Caco-2 (cell line): ENCODE data around the gene SLC4A7. TPM values are rescaled to one million over a fixed set of nuclear protein-coding genes. Genes with fewer than 3 reads are reported as not detected.

Experiments
- BruUV-seq: library from RNA; stranded (reverse); fragments of 400-500 nt; replicated peaks from 2 replicates; lab custom pipeline; 2021; lab: Mats Ljungman, UMichigan
- CTCF ChIA-PET: fragments of 300-600 bp; sonication (Branson Sonifier 250); formaldehyde crosslinking; loops from one replicate; lab custom pipeline; 2022; ENCODE audit warnings: antibody characterized with exemption; lab: Charles Lee
- POLR2A ChIA-PET: fragments of 300-600 bp; sonication (Branson Sonifier 250); formaldehyde crosslinking; loops from one replicate; lab custom pipeline; 2022; ENCODE audit warnings: antibody characterized with exemption; lab: Charles Lee
- DNase-seq, 2 experiments: peaks; one replicate each; pipeline versions ENCODE4 v3.0.0 to v3.0.0-alpha.2; 2020 to 2022
- H3K27me3 ChIP-seq: replicated peaks from 2 replicates; pipeline ENCODE4 v1.6.0; 2011; ENCODE audit warnings: low read length; ENCODE audit not compliant: control insufficient read depth, insufficient read depth
- H3K36me3 ChIP-seq: 2 replicates; pipeline ENCODE4 v1.5.1; 2011; ENCODE audit warnings: low read length; ENCODE audit not compliant: control insufficient read depth, insufficient read depth
- H3K4me1 ChIP-seq: fragments of 250-450 bp; sonication (Bioruptor Pico); 2 replicates; pipeline ENCODE4 v1.5.1; 2020; ENCODE audit warnings: mild to moderate bottlenecking
- H3K4me3 ChIP-seq: 2 replicates; pipeline ENCODE4 v1.5.1; 2011; ENCODE audit warnings: low read depth, mild to moderate bottlenecking, control low read depth, low read length
- H3K9me3 ChIP-seq: fragments of 250-450 bp; sonication (Bioruptor Pico); 2 replicates; pipeline ENCODE4 v1.5.1; 2020; ENCODE audit warnings: mild to moderate bottlenecking, moderate library complexity
- H3K27ac Mint-ChIP-seq: one replicate; pipeline ENCODE4 v1.8.0; 2022; ENCODE audit warnings: mixed read lengths; ENCODE audit not compliant: unreplicated experiment
- H3K27me3 Mint-ChIP-seq: one replicate; pipeline ENCODE4 v1.8.0; 2022; ENCODE audit warnings: mixed read lengths; ENCODE audit not compliant: insufficient read depth, unreplicated experiment
- H3K36me3 Mint-ChIP-seq: one replicate; pipeline ENCODE4 v1.8.0; 2022; ENCODE audit warnings: mild to moderate bottlenecking, mixed read lengths; ENCODE audit not compliant: insufficient read depth, unreplicated experiment
- H3K4me1 Mint-ChIP-seq: one replicate; pipeline ENCODE4 v1.8.0; 2022; ENCODE audit warnings: low read depth, mixed read lengths; ENCODE audit not compliant: unreplicated experiment
- H3K4me3 Mint-ChIP-seq: one replicate; pipeline ENCODE4 v1.8.0; 2022; ENCODE audit warnings: mild to moderate bottlenecking, moderate library complexity, mixed read lengths; ENCODE audit not compliant: unreplicated experiment
- H3K9me3 Mint-ChIP-seq: one replicate; pipeline ENCODE4 v1.8.0; 2022; ENCODE audit warnings: mixed read lengths; ENCODE audit not compliant: unreplicated experiment
- CTCF ChIP-seq, 2 experiments: fragments of 200-600 bp in 1 of 2; IDR thresholded peaks; 1 replicate in 1 of 2; 2 replicates in 1 of 2; pipeline versions ENCODE4 v1.5.1 to v1.8.0; 2011 to 2022; ENCODE audit warnings: antibody characterized with exemption in 1 of 2, control low read depth in 1 of 2, inconsistent platforms in 1 of 2, low read depth in 1 of 2, low read length in 1 of 2, mild to moderate bottlenecking in 1 of 2, moderate library complexity in 1 of 2; ENCODE audit not compliant: insufficient read depth in 1 of 2, severe bottlenecking in 1 of 2, unreplicated experiment in 1 of 2
- intact Hi-C: fragments of 100-400 bp; cut with micrococcal nuclease; formaldehyde crosslinking; loops from one replicate; pipeline ENCODE4 v1.10.0; 2022; ENCODE audit not compliant: unreplicated experiment
- total RNA-seq: library from RNA; stranded (reverse); gene quantifications from 2 replicates; pipeline ENCODE4 v1.2.3, GENCODE V29; 2022

SLC4A7 gene
- total RNA-seq, 1 experiment from 2014 or later: 14.9 TPM

GRCh38 chr3:27384191-27384590 is 100.0 kb downstream of the SLC4A7 start:
- no TSS peak for BruUV-seq
- ChIA-PET CTCF (no interaction called here), POLR2A (no interaction called here)
- DNase-seq: no peak
- TF ChIP-seq CTCF (IDR thresholded peaks at IDR 0.05; ENCODE audit: insufficient read depth in 1 of 2, low read depth in 1 of 2, low read length in 1 of 2, severe bottlenecking in 1 of 2, unreplicated experiment in 1 of 2): no peak
- Histone ChIP-seq H3K36me3 (no peaks in the 10 kb centered on the region), H3K4me3 (no peak overlapping the region), H3K27me3 (no peaks in the 10 kb centered on the region), H3K9me3 (no peaks in the 10 kb centered on the region), H3K4me1 (no peaks in the 10 kb centered on the region)
- peaks cover 10% of the 10 kb centered on the region for H3K36me3 Mint-ChIP-seq
- no peaks in the 10 kb centered on the region for H3K4me1 Mint-ChIP-seq
- H3K4me3 Mint-ChIP-seq: no peak overlapping the region
- no peaks in the 10 kb centered on the region for H3K27me3 Mint-ChIP-seq
- intact Hi-C loops: no loop called here
- no peak overlapping the region for H3K27ac Mint-ChIP-seq
- H3K9me3 Mint-ChIP-seq: no peaks in the 10 kb centered on the region

GRCh38 chr3:27380433-27381357 is 103.5 kb downstream of the SLC4A7 start:
- Mint-ChIP-seq H3K36me3 (peaks cover 5% of the 10 kb centered on the region), H3K27ac (no peak overlapping the region), H3K4me1 (no peaks in the 10 kb centered on the region), H3K27me3 (no peaks in the 10 kb centered on the region), H3K4me3 (no peak overlapping the region), H3K9me3 (no peaks in the 10 kb centered on the region)
- no peaks in the 10 kb centered on the region for H3K4me1 ChIP-seq
- intact Hi-C loops: no loop called here
- no peaks in the 10 kb centered on the region for H3K36me3 ChIP-seq
- ChIA-PET POLR2A (interaction anchor here (0.7 kb wide), 1 partner anchor 230 kb away, joined by 3 read pairs; no protein-coding TSS in a partner anchor), CTCF (no interaction called here)
- no peak for DNase-seq
- H3K27me3 ChIP-seq: no peaks in the 10 kb centered on the region
- BruUV-seq: no TSS peak
- TF ChIP-seq CTCF (IDR thresholded peaks at IDR 0.05; ENCODE audit: insufficient read depth in 1 of 2, low read depth in 1 of 2, low read length in 1 of 2, severe bottlenecking in 1 of 2, unreplicated experiment in 1 of 2): no peak
- H3K9me3 ChIP-seq: no peaks in the 10 kb centered on the region
- no peak overlapping the region for H3K4me3 ChIP-seq

GRCh38 chr3:27378331-27378730 is 105.9 kb downstream of the SLC4A7 start:
- H3K27me3 Mint-ChIP-seq: no peaks in the 10 kb centered on the region
- H3K4me1 Mint-ChIP-seq: no peaks in the 10 kb centered on the region
- no peak overlapping the region for H3K4me3 ChIP-seq
- intact Hi-C loops: no loop called here
- H3K36me3 ChIP-seq: no peaks in the 10 kb centered on the region
- H3K9me3 Mint-ChIP-seq: no peaks in the 10 kb centered on the region
- H3K9me3 ChIP-seq: no peaks in the 10 kb centered on the region
- H3K27ac Mint-ChIP-seq: no peak overlapping the region
- TF ChIP-seq CTCF (IDR thresholded peaks at IDR 0.05; ENCODE audit: insufficient read depth in 1 of 2, low read depth in 1 of 2, low read length in 1 of 2, severe bottlenecking in 1 of 2, unreplicated experiment in 1 of 2): no peak
- no TSS peak for BruUV-seq
- ChIA-PET POLR2A (interaction anchor here (0.6 kb wide), 1 partner anchor 31 kb away, joined by 8 read pairs; no protein-coding TSS in a partner anchor), CTCF (no interaction called here)
- no peaks in the 10 kb centered on the region for H3K36me3 Mint-ChIP-seq
- no peaks in the 10 kb centered on the region for H3K27me3 ChIP-seq
- H3K4me1 ChIP-seq: no peaks in the 10 kb centered on the region
- DNase-seq: no peak
- no peak overlapping the region for H3K4me3 Mint-ChIP-seq
